NCI-H2196 (cell line): Measurements from ENCODE around the gene SCAANT1.

Experiments used
- DNase-seq: peaks from one replicate; lab custom pipeline; 2025; ENCODE audit not compliant: unreplicated experiment; lab: John Stamatoyannopoulos, UW

SCAANT1 gene

DNA sequence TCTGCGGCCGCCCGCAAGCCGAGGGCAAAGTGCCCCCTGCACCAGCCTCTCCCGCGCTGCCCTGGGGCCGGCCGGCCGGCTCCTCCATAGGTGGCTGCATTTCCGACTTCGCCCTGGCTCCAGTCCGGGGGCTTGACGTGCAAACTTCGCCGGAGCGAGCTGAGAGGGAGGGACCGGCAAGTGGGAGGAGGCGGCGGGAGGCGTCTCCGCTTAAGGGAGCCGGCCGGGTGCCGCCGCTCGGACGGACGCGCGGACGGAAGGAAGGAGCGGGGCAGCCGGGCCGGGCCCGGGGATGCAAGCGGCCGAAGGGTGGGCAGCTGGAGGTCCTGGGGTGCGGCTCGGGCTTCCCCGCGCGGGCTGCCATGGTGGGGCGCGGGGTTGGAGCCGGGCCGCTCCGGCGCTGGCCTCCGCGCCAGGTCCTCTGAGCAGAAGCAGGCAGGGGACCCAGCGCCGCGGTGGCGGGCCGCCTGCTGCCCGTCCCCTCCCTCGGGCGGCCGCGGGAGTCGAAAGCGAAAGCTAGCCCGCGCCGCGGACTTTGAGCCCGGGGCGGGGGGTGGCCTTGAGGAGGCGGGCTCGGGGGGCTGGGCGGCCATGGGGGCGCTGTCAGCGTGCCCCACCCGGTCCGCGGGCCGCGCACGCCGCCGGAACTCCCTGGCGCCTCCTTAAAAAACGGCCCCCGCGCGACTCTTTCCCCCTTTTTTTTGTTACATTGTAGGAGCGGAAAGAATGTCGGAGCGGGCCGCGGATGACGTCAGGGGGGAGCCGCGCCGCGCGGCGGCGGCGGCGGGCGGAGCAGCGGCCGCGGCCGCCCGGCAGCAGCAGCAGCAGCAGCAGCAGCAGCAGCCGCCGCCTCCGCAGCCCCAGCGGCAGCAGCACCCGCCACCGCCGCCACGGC lies at the start of gene SCAANT1:
TSS of gene SCAANT1 (minus strand) at position 511 of the 895 bp plus-strand sequence.
- DNase-seq, result peak; percentile 47

DNA sequence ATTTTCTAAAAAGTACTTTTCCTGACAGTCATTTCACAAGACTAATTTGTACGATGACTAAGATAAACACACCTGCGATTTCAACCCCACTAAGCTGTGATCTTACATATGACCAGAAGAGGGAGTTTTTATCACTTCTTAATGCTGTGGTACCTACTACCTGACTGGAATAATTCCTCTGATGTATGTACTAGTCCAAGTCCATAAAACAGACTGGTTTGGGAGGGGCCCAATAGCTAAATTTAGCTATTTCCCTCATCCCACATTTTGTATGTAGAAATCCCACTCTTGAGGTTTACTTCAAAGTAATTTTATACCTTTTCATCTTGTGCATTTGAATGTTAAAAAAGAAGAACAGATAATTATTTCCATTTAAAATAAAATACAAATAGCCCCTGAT lies 49.7 kb upstream of the SCAANT1 start:
- peak; percentile 16 for DNase-seq

DNA sequence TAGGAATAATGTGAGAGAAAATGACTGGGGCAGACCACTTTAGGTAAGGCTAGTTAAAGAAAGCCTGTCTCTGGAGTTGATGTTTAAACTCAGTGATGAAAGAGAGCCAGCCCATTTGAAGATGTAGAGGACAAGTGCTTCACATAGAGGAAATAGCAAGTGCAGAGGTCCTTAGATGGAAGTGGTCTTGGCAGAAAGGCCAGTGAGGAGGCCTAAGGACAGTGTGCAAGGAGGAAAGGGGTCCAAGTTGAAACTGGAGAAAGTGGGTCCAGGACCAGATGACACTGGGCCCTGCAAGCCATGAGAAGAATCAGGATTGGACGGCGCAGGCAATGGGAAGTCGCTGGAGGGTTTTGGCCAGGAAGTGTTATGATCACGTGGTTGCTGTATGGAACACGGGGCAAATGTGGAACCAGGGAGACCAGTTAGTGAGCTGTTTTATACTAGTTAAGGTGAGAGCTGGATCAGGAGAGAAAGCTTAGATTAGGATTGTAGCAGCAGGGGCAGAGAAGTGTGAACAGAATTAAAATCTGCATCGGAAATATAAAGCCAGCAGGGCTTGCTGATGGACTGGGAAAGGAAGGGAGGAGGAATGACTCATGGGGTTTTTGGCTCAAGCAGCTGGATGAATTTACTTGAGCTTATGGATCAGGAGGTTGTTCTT lies 48.0 kb upstream of the SCAANT1 start:
- no peak for DNase-seq

DNA sequence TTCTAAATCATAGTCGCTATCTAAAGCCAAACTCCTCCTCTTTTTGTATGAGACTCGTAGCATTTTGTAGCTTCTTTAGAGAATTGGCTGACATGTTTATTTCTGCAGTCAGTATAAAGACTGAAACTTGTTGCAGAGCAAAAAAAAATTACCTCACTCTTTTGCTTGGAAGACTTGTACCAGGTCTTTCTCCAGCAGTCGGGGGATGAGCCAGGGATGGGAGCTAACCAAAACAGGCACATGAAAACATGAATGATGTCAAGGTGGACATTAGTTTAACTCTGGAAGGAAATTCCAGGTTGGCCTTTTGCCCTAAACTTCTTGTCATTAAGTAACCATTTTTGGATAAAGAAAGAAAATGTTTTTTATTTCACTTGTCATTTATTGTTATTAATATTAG lies 47.0 kb upstream of the SCAANT1 start:
- DNase-seq, result no peak

DNA sequence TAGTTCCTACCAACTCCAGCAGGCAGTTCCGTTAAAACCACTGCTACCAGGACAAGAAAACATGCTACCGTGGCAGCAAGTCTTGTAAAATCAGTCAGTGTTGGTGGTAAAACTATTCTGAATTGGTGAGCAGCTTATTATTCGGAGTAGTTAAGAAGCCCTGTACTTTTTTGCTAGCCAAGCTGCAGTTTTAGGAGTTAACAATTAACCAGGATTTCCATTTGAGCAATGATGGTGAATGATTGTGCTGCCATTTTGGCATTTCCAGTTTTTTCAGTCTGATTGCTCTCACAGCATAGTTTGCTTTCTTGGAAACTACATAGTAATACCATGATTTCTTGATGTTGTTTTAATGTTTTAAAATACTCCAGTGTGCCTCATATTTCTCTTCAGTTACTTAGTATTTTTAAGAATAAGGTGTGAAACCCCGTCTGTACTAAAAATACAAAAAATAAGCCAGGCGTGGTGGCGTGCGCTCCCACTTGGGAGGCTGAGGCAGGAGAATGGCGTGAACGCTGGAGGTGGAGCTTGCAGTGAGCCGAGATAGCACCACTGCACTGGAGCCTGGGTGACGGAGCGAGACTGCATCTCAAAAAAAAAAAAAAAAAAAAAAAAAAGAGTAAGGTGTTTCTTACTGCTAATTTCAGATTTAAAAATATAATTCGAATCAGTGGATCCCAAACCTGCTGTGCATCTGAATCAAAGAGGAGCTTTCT lies 43.8 kb upstream of the SCAANT1 start:
- DNase-seq, result no peak

DNA sequence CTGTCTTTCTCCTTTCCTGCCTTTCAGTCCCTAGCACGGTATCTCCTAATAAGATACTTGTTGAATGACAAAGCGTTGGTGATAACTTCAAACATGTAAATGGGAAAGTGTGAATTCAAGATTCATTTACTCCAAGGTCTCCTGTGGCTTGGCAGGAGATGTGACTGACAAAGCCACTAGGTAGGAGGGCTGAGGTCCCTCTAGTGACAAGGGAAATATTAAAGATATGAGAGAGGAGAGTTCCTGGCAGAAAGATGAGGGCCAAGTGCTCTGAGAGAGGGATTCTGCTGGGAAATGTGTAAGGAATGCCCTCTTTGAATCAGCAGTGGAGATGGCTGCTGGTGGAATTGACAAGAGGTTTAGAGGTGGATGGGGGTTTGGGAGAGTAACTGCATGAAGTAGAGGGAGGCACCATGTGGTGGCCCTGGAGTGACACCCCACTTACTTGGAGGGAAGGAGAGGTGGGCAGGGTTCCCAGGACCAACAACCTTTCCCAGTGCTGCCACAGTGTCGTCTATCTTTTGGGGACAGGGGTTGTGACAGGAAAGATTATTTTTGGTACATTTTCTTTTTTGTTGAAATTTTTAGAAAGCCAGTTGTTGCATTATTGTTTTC lies 43.0 kb upstream of the SCAANT1 start:
- DNase-seq, result no peak

DNA sequence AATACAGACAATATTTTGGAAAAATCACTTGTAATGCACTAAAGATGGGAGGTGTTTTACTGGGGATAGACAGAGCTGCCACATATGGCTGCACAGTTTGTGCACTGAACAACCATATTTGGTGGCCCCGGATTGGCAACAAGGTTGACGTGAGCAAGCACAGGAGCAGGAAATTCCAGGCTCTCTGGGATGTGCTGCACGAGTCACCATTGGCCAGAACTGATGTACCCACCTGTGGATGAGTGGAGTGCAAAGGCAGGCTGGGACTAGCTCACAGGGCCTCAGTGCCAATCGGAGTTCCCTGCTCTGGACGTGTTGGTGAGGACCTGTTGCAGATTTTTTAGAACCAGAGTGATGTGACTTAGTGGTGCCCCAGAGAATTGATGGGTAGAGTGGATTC lies 42.0 kb upstream of the SCAANT1 start:
- DNase-seq, result no peak

DNA sequence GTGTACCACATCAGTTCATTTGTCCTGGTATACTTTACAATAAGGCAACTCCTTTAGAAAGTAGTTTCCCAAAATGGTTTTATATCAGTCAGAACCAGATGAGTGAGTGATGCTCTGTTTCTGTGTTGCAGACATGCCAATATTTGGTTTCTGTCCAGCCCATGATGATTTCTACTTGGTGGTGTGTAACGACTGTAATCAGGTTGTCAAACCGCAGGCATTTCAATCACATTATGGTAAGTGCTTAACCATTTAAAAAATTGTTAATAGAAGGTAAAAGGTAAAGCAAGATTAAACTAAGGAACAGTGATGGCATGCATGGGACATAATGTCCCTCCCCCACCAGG lies 40.0 kb upstream of the SCAANT1 start:
- DNase-seq, result no peak

DNA sequence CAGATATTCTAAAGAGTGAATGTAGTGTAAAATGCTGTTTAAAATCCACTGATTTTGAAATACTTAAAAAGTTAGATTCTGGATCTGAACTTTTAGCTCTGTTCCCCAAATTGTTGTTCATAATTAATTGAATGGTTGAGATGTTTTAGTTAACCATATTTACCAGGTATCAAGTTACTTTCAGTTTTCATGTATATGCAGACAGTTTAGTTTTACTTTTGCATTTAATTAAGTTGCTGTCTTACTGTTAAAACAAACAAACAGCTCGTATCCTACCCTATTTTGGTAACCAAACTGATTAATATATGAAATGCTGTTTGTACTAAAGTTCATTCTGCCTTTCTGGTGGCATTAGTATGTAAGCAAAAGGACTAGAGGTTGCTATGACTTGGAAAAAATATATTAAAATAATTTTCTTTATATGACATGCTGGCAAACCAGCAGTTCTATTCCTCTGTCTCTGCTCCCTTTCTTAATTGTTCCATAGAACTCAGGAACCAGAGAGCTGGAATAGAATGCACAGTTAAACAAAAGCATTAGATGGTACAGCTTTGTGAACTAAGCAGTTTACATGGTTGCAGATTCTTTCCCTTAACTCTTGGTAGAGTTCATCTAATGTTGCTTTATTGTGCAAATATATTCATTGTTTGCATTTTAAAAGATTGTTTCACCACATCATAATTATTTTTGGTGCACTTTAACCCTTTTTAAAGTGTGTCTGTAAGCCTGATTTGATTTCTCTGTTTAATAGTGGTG lies 39.5 kb upstream of the SCAANT1 start:
- no peak for DNase-seq

DNA sequence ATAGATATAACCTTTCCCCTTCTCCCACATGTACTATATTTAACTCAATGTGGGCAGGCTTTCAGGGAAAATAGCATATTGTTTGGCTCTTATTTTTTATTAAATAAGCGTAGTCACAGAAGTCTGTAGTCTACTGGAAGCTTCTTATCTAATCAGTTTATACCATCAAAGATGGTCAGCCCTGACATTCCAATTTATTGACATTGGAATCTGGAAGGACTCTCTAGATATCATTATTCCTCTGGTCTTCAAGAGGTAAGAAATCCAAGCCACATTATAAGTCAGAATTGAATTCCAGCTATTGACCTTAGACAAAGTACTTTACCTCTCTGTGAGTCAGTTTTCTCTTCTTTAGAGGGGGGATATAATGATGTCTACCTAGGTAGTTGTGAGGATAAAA lies 38.5 kb upstream of the SCAANT1 start:
- DNase-seq, result no peak

DNA sequence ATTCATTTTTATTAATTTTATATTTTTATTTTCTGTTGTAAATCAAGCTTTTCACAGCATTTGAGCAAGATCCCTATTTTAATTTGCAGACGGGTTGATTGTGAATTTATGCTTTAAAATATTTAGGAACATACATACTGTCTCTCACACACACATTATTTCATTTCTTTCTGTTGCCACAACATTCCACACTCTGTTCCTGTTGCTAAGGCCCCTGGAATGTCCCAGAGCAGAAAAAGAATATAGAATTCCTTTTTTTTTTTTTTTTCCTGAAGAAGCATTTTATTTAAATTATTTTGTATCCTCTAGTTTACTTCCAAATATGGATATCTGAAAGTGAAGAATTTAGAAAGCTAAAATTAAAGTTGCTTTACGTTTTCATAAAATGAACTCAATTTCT lies 36.8 kb upstream of the SCAANT1 start:
- DNase-seq, result no peak

DNA sequence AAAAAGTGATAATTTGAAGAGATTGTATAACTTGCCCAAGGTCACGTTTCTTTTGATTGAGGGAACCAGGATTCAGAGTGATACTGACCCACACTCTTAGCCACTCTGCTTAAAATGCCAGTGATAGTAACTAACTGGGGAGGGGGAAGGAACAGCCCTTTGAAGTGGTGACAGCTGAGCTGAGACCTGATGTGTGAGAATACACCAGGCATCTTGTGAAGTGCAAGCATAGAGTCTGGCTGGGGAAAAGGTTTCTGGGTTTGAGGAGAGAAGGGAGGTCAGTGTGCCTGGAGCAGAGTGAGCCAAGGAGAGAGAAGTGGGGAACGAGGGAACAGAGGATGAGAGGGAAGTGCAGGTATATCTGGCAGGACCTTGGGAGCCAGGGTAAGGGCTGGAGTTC lies 35.4 kb upstream of the SCAANT1 start:
- no peak for DNase-seq

DNA sequence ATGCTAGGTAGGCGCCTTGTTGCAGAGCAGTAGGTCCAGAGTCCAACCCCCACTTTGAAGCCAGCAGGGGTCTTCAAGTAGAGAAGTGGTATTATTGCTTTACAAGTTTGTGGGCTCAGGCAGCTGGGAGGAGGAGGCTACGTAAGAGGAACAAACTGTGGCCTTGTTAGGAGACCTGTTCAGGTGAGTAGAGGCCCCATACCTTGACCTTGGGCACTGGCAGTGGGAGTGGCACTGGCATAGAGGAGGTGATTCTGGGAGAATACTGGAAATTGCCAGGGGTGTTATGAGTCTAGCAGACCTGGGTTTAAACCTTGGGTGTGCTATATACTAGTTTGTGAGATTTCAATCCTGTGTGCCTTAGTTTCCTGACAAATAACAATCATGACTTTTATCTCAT lies 34.6 kb upstream of the SCAANT1 start:
- no peak for DNase-seq

DNA sequence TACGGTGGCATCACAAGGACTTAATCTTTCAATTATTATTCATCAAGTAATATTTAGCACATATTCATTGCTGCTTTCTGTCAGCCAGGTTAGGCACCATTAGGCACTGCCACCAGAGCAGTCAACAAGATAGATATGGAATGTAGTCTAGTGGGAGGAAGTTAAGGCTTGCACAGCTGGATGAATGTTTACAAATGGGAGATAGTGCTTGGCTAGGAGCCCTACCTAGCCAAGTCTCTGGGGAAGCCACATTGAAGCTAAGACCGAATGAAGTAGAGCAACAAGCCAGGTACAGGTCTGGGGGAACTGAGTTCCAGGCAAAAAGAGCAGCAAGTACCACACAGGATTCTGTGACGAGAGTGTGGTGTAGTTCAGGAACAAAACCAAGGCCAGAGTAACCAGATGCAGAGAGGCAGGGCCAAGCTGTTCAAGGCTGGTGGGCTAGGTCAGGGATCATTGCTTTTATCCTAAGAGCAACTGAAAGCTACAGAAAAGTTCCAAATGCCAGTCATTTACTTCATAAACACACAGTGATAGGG lies 33.4 kb upstream of the SCAANT1 start:
- no peak for DNase-seq

DNA sequence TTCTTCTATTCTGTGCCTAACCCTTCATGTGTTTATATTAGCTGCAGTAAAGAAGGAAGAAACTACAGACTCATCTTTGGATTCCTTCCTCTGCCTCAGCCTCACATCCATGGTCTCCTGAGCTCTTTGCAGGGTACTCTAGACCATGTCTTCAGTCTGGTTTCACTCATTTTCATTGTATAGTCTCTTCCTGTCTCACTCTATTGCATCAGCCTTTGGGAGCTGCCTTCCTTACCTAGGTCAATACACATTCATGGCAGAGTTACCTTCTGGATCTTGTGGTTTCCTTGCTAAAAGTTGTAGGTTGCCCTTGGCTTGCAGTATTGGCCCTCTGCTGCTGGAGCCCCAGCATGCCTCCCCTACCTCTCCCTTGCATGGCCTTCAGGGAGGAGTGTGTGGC lies 31.5 kb upstream of the SCAANT1 start:
- no peak for DNase-seq

DNA sequence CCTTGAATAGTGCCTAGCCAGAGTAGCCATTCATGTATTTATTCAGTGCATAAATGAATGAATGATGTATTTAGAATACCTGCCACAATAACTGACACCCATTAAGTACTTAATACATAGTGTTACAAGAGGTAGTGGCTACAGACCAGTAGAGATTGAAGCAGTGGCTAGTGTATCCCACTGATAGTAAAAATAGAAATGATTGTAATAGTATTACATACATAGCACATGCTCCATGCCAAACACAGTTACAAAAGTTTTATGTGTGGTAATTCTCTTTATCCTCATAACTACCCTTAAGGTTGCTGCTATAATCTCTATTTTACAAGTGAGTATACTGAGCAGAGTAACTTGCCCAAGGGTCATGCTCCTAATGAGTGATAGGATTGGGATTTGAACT lies 30.3 kb upstream of the SCAANT1 start:
- no peak for DNase-seq

DNA sequence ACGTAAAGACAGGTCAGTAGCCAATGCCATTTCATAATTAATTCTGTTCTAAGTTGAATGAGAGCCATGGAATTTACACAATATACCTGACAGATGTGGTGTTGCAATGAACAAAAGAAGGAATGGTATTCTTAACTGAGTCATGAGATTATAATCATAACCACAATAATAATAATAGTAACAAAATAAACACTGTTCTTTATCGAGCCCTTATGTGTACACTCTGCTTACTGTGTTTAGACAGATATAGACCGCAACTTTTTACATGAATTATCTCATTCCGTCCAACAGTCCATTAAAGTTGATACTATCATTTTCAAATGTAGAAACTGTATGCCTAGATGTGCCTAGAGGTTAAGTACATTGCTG lies 28.2 kb upstream of the SCAANT1 start:
- no peak for DNase-seq

DNA sequence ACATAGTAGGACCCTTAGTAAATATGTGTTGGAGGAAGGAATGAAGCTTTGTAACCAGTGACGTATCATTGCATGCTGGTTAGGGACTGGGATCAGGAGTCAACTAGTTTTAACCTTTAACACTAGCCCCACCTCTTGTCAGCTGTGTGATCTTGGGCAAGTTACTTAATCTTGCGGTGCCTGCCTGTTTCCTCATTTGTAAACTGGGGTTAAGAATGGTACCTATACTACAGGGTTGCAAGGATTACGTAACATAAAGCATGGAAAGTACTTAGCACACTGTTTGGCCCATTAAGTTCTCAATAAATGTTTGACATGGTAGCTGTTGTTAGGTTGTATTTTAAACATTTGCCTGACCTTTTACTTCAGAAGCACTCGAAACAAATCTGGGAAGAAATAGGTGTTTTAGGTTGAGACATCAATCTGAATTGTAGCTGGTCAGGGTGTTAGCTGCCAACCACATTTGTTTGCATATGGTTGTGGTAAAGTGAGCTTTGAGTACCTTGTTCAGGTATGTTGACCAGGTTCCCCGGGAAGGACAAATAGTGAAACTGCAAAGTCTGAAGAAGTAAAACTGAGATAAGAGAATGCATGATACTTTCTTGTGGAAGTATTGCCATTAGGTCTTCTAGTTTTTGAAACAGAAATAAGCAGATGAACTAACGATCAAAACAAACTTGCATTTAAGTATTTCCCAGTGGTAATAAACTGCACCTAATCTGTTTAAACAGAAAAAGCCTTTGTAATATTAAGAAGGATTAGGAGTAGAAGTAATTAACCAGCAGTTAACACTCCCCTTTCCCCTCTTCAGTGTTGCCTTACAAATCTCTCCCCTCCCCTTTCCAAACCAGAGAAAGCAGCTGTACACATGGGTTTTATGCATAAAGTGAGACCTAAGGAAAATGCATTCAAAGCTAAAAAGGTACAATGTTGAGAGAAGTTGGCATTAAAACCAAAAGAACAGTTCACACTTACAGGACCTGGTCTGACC lies 25.8 kb upstream of the SCAANT1 start:
- no peak for DNase-seq

DNA sequence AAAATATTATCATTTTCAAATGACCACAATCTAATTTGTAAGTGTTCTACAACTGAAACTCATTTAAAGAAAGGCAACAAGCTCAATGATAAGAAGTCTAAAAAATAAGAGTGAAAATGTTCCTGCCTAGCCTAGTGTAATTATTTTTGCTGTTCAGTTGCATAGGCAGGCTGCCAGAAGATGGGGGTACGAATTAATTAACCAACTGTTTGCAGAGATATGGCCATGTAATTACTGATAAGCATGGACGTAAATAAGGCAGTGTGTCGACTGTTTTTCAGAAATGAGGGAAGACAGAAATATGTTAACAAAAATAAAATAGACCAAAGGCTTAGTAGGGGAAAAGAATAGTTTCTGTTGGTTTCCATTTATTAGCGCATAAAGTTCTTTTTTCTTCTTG lies 24.7 kb upstream of the SCAANT1 start:
- no peak for DNase-seq
